GM23338 (cell line): ENCODE results near the gene ZNF594.
"Not testable (repeated sequence)": the region's sequence is repeated elsewhere in the genome, so short reads cannot be mapped to it uniquely, and the experiment has no call there.

Source experiments
- CREB1 ChIP-seq: fragments of 250-450 bp; sonication (Bioruptor Pico); IDR thresholded peaks from 2 replicates; pipeline ENCODE4 v1.5.0; 2020; ENCODE audit warnings: low read depth, mild to moderate bottlenecking, moderate library complexity
- CTCF ChIP-seq, 2 experiments: fragments of 200-600 bp in 1 of 2; sonication (generic) in 1 of 2; conservative IDR thresholded peaks; 2 replicates each; pipeline versions ENCODE4 v1.5.1 to v1.6.1; 2016 to 2017; ENCODE audit warnings: antibody characterized with exemption in 2 of 2, low read depth in 2 of 2, mild to moderate bottlenecking in 2 of 2, moderate library complexity in 1 of 2
- ETS1 ChIP-seq: IDR thresholded peaks from 2 replicates; pipeline ENCODE4 v1.6.1; 2016; ENCODE audit warnings: antibody characterized with exemption
- EZH2 ChIP-seq: fragments of 200-600 bp; sonication (generic); IDR thresholded peaks from one replicate; pipeline ENCODE4 v1.8.0; 2017; ENCODE audit warnings: antibody characterized with exemption, mild to moderate bottlenecking, low read depth; ENCODE audit not compliant: unreplicated experiment
- EZH2phosphoT487 ChIP-seq: fragments of 200-600 bp; sonication (generic); IDR thresholded peaks from one replicate; pipeline ENCODE4 v1.8.1; 2018; ENCODE audit warnings: antibody characterized with exemption; ENCODE audit not compliant: unreplicated experiment
- JUNB ChIP-seq: IDR thresholded peaks from one replicate; pipeline ENCODE4 v1.6.1; 2016; ENCODE audit warnings: antibody characterized with exemption; ENCODE audit not compliant: unreplicated experiment
- NANOG ChIP-seq: IDR thresholded peaks from 2 replicates; pipeline ENCODE4 v1.6.1; 2016; ENCODE audit warnings: antibody characterized with exemption, borderline replicate concordance
- POLR2AphosphoS5 ChIP-seq: IDR thresholded peaks from 2 replicates; pipeline ENCODE4 v1.6.1; 2016; ENCODE audit warnings: antibody characterized with exemption, low read depth
- STAT1 ChIP-seq: IDR thresholded peaks from one replicate; pipeline ENCODE4 v1.6.1; 2016; ENCODE audit warnings: antibody characterized with exemption; ENCODE audit not compliant: unreplicated experiment
- ZNF331 ChIP-seq: fragments of 250-450 bp; sonication (Bioruptor Pico); IDR thresholded peaks from 2 replicates; pipeline ENCODE4 v1.5.0; 2020; ENCODE audit warnings: low read depth, mild to moderate bottlenecking, moderate library complexity
- ZNF462 ChIP-seq: fragments of 250-450 bp; sonication (Bioruptor Pico); IDR thresholded peaks from 2 replicates; pipeline ENCODE4 v1.5.0; 2020; ENCODE audit warnings: mild to moderate bottlenecking, moderate library complexity
- TF ChIP-seq, protein P1 (sequence below): IDR thresholded peaks from one replicate; pipeline ENCODE4 v1.6.1; 2018; ENCODE audit warnings: antibody characterized with exemption; ENCODE audit not compliant: unreplicated experiment

GRCh38 chr17:5129770-5130169 lies 61.9 kb downstream of the ZNF594 start:
- not testable (repeated sequence) for TF ChIP-seq CTCF (conservative IDR thresholded peaks at IDR 0.05; ENCODE audit: low read depth in 2 of 2); POLR2AphosphoS5; EZH2; EZH2phosphoT487; CREB1 (CRISPR knock-in tag); ZNF462 (CRISPR knock-in tag); ETS1; ZNF331 (CRISPR knock-in tag); JUNB; STAT1; NANOG
- TF ChIP-seq, protein P1, sequence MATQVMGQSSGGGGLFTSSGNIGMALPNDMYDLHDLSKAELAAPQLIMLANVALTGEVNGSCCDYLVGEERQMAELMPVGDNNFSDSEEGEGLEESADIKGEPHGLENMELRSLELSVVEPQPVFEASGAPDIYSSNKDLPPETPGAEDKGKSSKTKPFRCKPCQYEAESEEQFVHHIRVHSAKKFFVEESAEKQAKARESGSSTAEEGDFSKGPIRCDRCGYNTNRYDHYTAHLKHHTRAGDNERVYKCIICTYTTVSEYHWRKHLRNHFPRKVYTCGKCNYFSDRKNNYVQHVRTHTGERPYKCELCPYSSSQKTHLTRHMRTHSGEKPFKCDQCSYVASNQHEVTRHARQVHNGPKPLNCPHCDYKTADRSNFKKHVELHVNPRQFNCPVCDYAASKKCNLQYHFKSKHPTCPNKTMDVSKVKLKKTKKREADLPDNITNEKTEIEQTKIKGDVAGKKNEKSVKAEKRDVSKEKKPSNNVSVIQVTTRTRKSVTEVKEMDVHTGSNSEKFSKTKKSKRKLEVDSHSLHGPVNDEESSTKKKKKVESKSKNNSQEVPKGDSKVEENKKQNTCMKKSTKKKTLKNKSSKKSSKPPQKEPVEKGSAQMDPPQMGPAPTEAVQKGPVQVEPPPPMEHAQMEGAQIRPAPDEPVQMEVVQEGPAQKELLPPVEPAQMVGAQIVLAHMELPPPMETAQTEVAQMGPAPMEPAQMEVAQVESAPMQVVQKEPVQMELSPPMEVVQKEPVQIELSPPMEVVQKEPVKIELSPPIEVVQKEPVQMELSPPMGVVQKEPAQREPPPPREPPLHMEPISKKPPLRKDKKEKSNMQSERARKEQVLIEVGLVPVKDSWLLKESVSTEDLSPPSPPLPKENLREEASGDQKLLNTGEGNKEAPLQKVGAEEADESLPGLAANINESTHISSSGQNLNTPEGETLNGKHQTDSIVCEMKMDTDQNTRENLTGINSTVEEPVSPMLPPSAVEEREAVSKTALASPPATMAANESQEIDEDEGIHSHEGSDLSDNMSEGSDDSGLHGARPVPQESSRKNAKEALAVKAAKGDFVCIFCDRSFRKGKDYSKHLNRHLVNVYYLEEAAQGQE: not testable (repeated sequence)
